GM06990 (cell line): ENCODE measurements around the gene TUBGCP6.

Experiments used
- DNase-seq: peaks from one replicate; pipeline ENCODE4 v3.0.0-alpha.2; 2011; ENCODE audit not compliant: insufficient read length; ENCODE audit errors: extremely low read depth
- H3K27me3 ChIP-seq: replicated peaks from 2 replicates; pipeline ENCODE4 v1.6.0; 2011; ENCODE audit warnings: low read length; ENCODE audit not compliant: control insufficient read depth, insufficient read depth
- H3K36me3 ChIP-seq: 2 replicates; pipeline ENCODE4 v1.5.1; 2011; ENCODE audit warnings: low read length; ENCODE audit not compliant: control insufficient read depth, insufficient read depth
- H3K4me3 ChIP-seq: replicated peaks from 2 replicates; pipeline ENCODE4 v1.5.1; 2011; ENCODE audit warnings: low read depth, mild to moderate bottlenecking, control low read depth, low read length
- CTCF ChIP-seq: IDR thresholded peaks from 2 replicates; pipeline ENCODE4 v1.5.1; 2011; ENCODE audit warnings: low read length, control low read depth, mild to moderate bottlenecking, inconsistent platforms; ENCODE audit not compliant: insufficient read depth, poor library complexity, severe bottlenecking

The TUBGCP6 gene

GRCh38 chr22:50178471-50178864 is 66.4 kb downstream of the TUBGCP6 start:
- no peaks in the 10 kb centered on the region for H3K36me3 ChIP-seq
- no peaks in the 10 kb centered on the region for H3K27me3 ChIP-seq
- no peak for TF ChIP-seq CTCF
- no peak for DNase-seq
- no peak overlapping the region for H3K4me3 ChIP-seq

GRCh38 chr22:50177537-50178470 is 67.0 kb downstream of the TUBGCP6 start:
- no peaks in the 10 kb centered on the region for H3K36me3 ChIP-seq
- H3K4me3 ChIP-seq: no peak overlapping the region
- no peak for TF ChIP-seq CTCF
- H3K27me3 ChIP-seq: no peaks in the 10 kb centered on the region
- DNase-seq: peak; percentile 13

GRCh38 chr22:50176850-50177536 is 67.8 kb downstream of the TUBGCP6 start:
- H3K36me3 ChIP-seq: no peaks in the 10 kb centered on the region
- H3K4me3 ChIP-seq: no peak overlapping the region
- TF ChIP-seq CTCF: no peak
- H3K27me3 ChIP-seq: no peaks in the 10 kb centered on the region
- DNase-seq: peak; percentile 24

GRCh38 chr22:50175921-50176849 is 68.6 kb downstream of the TUBGCP6 start:
- no peak overlapping the region for H3K4me3 ChIP-seq
- peak; percentile 22 for DNase-seq
- H3K27me3 ChIP-seq: no peaks in the 10 kb centered on the region
- TF ChIP-seq CTCF: no peak
- H3K36me3 ChIP-seq: no peaks in the 10 kb centered on the region

- TF ChIP-seq CTCF: no peak
- H3K27me3 ChIP-seq: no peaks in the 10 kb centered on the region
- no peaks in the 10 kb centered on the region for H3K36me3 ChIP-seq
- DNase-seq: no peak
- H3K4me3 ChIP-seq: no peak overlapping the region
Measured at GRCh38 chr22:50175191-50175461, 69.7 kb downstream of the TUBGCP6 start.
